IMR-90 (cell line): ENCODE data around the gene OMD.

Experiments
- BHLHE40 ChIP-seq: fragments of 150-350 bp; IDR thresholded peaks from 2 replicates; pipeline ENCODE4 v1.6.1; 2016; ENCODE audit warnings: mild to moderate bottlenecking, low read depth, low read length
- CEBPB ChIP-seq: IDR thresholded peaks from 2 replicates; pipeline ENCODE4 v1.6.1; 2012; ENCODE audit warnings: low read depth, low read length, improper control_type of control experiment
- FOS ChIP-seq: fragments of 150-350 bp; IDR thresholded peaks from 2 replicates; pipeline ENCODE4 v1.6.1; 2016; ENCODE audit warnings: low read depth, low read length
- MAFK ChIP-seq: IDR thresholded peaks from 2 replicates; pipeline ENCODE4 v1.6.1; 2012; ENCODE audit warnings: low read depth, low read length, improper control_type of control experiment
- MXI1 ChIP-seq: IDR thresholded peaks from 2 replicates; pipeline ENCODE4 v1.6.1; 2012; ENCODE audit warnings: low read depth, mild to moderate bottlenecking, low read length, moderate library complexity, borderline replicate concordance
- POLR2A ChIP-seq: IDR thresholded peaks from 2 replicates; pipeline ENCODE4 v1.6.1; 2012; ENCODE audit warnings: mild to moderate bottlenecking, low read depth, low read length
- RAD21 ChIP-seq: IDR thresholded peaks from 2 replicates; pipeline ENCODE4 v1.6.1; 2012; ENCODE audit warnings: low read length, improper control_type of control experiment
- RCOR1 ChIP-seq: IDR thresholded peaks from 2 replicates; pipeline ENCODE4 v1.6.1; 2012; ENCODE audit warnings: mild to moderate bottlenecking, low read length, improper control_type of control experiment; ENCODE audit not compliant: insufficient replicate concordance
- RFX5 ChIP-seq: IDR thresholded peaks from 2 replicates; pipeline ENCODE4 v1.8.0; 2012; ENCODE audit warnings: low read depth, mild to moderate bottlenecking, low read length, moderate library complexity
- USF2 ChIP-seq: fragments of 150-350 bp; IDR thresholded peaks from 2 replicates; pipeline ENCODE4 v1.6.1; 2017; ENCODE audit warnings: mild to moderate bottlenecking, antibody characterized with exemption, low read length, low read depth
- TF ChIP-seq, protein P1 (sequence below): conservative IDR thresholded peaks from 2 replicates; pipeline ENCODE4 v1.5.1; 2012; ENCODE audit warnings: mild to moderate bottlenecking, low read depth, low read length, improper control_type of control experiment
- TF ChIP-seq, protein P2 (sequence below): fragments of 150-350 bp; IDR thresholded peaks from 2 replicates; pipeline ENCODE4 v1.6.1; 2016; ENCODE audit warnings: low read depth, mild to moderate bottlenecking, low read length, moderate library complexity, borderline replicate concordance

- TF ChIP-seq, protein P1, sequence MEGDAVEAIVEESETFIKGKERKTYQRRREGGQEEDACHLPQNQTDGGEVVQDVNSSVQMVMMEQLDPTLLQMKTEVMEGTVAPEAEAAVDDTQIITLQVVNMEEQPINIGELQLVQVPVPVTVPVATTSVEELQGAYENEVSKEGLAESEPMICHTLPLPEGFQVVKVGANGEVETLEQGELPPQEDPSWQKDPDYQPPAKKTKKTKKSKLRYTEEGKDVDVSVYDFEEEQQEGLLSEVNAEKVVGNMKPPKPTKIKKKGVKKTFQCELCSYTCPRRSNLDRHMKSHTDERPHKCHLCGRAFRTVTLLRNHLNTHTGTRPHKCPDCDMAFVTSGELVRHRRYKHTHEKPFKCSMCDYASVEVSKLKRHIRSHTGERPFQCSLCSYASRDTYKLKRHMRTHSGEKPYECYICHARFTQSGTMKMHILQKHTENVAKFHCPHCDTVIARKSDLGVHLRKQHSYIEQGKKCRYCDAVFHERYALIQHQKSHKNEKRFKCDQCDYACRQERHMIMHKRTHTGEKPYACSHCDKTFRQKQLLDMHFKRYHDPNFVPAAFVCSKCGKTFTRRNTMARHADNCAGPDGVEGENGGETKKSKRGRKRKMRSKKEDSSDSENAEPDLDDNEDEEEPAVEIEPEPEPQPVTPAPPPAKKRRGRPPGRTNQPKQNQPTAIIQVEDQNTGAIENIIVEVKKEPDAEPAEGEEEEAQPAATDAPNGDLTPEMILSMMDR = no peak
- no peak for TF ChIP-seq MXI1
- TF ChIP-seq USF2 = no peak
- no peak for TF ChIP-seq RFX5
- TF ChIP-seq POLR2A = no peak
- no peak for TF ChIP-seq RAD21
- TF ChIP-seq, protein P2, sequence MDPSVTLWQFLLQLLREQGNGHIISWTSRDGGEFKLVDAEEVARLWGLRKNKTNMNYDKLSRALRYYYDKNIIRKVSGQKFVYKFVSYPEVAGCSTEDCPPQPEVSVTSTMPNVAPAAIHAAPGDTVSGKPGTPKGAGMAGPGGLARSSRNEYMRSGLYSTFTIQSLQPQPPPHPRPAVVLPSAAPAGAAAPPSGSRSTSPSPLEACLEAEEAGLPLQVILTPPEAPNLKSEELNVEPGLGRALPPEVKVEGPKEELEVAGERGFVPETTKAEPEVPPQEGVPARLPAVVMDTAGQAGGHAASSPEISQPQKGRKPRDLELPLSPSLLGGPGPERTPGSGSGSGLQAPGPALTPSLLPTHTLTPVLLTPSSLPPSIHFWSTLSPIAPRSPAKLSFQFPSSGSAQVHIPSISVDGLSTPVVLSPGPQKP = no peak
- no peak; the same call in 1 of the 2 replicates for TF ChIP-seq CEBPB
- no peak for TF ChIP-seq BHLHE40
- no peak for TF ChIP-seq MAFK
- TF ChIP-seq FOS = no peak
- TF ChIP-seq RCOR1 = no peak
Observed at GRCh38 chr9:92385953-92386352, 38.3 kb downstream of the OMD start.
